Gastrocnemius medialis (tissue), 4 donors: ENCODE data around the gene CCL1.

Source experiments
- POLR2A ChIP-seq, 2 donors: fragments of 450-650 bp; IDR thresholded peaks; one replicate each; pipeline ENCODE4 v1.6.1; 2017; ENCODE audit warnings: antibody characterized with exemption in 2 of 2, mild to moderate bottlenecking in 2 of 2, moderate library complexity in 2 of 2
- TF ChIP-seq, protein P1 (sequence below), 5 experiments: fragments of 450-650 bp in 3 of 5; fragments of 200-600 bp in 2 of 5; sonication (generic) in 2 of 5; IDR thresholded peaks in 4 of 5; conservative IDR thresholded peaks in 1 of 5; 1 replicate in 4 of 5; 2 replicates in 1 of 5; pipeline ENCODE4 v1.5.1; 2016 to 2019; ENCODE audit warnings: antibody characterized with exemption in 5 of 5, mild to moderate bottlenecking in 3 of 5, moderate library complexity in 3 of 5

GRCh38 chr17:34411646-34412421, 48.8 kb upstream of the CCL1 start:
- TF ChIP-seq, protein P1, sequence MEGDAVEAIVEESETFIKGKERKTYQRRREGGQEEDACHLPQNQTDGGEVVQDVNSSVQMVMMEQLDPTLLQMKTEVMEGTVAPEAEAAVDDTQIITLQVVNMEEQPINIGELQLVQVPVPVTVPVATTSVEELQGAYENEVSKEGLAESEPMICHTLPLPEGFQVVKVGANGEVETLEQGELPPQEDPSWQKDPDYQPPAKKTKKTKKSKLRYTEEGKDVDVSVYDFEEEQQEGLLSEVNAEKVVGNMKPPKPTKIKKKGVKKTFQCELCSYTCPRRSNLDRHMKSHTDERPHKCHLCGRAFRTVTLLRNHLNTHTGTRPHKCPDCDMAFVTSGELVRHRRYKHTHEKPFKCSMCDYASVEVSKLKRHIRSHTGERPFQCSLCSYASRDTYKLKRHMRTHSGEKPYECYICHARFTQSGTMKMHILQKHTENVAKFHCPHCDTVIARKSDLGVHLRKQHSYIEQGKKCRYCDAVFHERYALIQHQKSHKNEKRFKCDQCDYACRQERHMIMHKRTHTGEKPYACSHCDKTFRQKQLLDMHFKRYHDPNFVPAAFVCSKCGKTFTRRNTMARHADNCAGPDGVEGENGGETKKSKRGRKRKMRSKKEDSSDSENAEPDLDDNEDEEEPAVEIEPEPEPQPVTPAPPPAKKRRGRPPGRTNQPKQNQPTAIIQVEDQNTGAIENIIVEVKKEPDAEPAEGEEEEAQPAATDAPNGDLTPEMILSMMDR (IDR thresholded peaks at IDR 0.05 in 4 of 5, conservative IDR thresholded peaks at IDR 0.05 in 1 of 5), result no peak
- TF ChIP-seq POLR2A (IDR thresholded peaks at IDR 0.05), result no peak
